Frontal cortex (tissue), 4 donors: Measurements from ENCODE around the gene OSBPL10. TPM values are rescaled to one million over a fixed set of nuclear protein-coding genes. Genes with fewer than 3 reads are reported as not detected.

ENCODE experiments used
- DNase-seq, 2 donors: peaks; one replicate each; pipeline ENCODE4 v3.0.0; 2012; ENCODE audit warnings: low spot score in 2 of 2
- FAIRE-seq: peaks from 2 replicates; lab custom pipeline; 2012; peaks lifted over from hg19 to GRCh38; lab: Jason Lieb, UNC
- total RNA-seq: library from RNA; depleted of rRNA; stranded (reverse); fragments of >200 nt; gene quantifications from one replicate; pipeline ENCODE4 v1.2.3, GENCODE V29; 2014
- donor health status: control.
- donor health status: control.
- donor health status: control.

OSBPL10 gene
- total RNA-seq, 1 donor from 2014 or later, result 9.0 TPM

GRCh38 chr3:31960793-31961431 is 20.1 kb downstream of the OSBPL10 start:
- FAIRE-seq, result no peak
- DNase-seq, result no peak

GRCh38 chr3:31959951-31960792 is 20.9 kb downstream of the OSBPL10 start:
- DNase-seq (no peak), FAIRE-seq (no peak)

DNA sequence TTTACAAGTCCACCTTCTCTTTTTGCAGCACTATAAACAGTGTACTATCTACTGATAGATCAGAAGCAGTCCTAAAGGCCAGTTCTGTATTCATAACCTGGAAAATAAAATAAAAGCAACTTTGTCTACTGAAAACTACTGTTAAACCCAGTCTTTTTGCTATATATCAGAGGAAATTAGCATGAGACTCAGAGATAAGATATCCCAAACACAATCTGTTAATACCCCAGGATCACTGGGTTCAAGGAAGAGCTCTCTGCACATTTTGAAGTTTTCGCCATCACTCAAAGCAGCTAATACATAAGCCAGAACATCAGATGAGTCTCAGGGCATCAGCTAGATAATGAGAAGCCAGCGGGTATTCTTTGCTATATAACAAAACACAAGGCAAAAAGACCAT is 21.8 kb downstream of the OSBPL10 start:
- DNase-seq (no peak), FAIRE-seq (no peak)

- FAIRE-seq (no peak), DNase-seq (no peak)
Measured at GRCh38 chr3:31958701-31959152, 22.3 kb downstream of the OSBPL10 start.

DNA sequence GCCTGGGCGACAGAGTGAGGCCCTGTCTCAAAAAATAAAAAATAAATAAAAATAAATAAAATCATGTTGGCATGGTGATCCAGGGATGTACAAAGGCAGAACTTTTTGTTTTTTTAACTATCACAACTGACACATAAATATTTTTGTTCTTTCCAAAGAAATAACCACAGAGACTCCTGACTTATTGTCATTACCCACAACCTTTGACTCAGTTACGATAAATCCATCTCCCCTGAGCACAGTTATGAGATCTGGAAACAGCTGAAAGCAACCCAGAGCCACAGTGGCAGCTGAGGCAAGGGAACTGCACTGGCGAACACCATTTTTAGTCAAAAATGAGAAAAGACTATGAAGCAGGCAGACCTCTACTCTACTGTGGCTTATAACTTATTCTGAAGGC is 24.0 kb downstream of the OSBPL10 start:
- FAIRE-seq (no peak), DNase-seq (no peak)

DNA sequence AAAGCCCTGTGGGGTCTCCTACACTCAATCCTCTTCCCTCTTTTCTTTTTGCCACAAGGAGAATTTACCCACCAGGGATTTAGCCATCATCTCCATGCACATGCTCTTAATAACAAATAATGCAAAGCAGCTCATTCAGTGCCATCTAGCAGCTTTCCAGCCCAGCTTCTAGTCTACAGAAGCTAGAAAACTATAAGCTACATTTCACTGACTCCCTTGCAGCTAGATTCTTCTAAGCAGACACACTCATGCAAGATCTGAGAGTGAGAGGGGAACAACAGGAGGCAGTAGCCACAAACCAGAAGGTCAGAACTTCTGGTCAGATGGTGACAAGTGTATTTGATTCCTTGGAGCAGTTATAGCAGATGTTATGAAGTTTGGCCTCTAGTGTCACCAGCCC is 25.5 kb downstream of the OSBPL10 start:
- DNase-seq (no peak), FAIRE-seq (no peak)

- FAIRE-seq, result no peak
- no peak for DNase-seq
Measured at GRCh38 chr3:31953636-31954035, 27.4 kb downstream of the OSBPL10 start.

DNA sequence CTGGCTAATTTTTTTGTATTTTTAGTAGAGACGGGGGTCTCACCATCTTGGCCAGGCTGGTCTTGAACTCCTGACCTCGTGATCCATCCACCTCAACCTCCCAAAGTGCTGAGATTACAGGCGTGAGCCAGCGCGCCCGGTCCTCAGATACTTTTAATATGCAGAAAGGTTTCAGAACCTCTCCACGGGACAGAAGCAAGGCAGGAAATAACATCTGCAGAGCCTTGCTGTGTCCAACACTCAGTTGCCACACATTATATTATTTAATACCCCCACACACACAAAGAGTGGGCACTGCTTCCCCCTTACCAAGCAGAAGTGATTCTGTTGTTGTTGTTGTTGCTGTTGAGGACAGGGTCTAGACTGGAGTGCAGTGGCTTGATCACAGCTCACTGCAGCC is 28.0 kb downstream of the OSBPL10 start:
- FAIRE-seq (no peak), DNase-seq (no peak)

GRCh38 chr3:31952205-31952604 is 28.9 kb downstream of the OSBPL10 start:
- DNase-seq (no peak), FAIRE-seq (no peak)

DNA sequence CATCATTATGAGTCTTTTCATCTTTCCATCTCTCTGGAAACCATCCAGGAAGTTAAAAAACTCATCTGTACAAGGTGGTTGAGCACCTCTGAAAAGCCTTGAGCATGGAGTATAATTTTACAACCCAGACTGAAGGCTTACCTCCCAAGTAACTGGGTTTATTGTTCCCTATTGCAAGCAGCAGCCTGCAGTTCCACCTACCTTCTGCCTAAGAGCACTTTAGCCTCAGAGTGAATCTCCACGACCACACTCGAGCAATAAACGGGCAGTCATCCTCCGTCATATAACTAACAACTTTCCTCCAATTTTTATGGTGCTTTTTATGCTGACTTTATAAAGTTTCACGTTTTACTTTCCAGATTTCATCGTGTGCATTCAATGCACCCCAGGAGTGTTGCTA is 32.8 kb downstream of the OSBPL10 start:
- FAIRE-seq, result no peak
- no peak for DNase-seq

DNA sequence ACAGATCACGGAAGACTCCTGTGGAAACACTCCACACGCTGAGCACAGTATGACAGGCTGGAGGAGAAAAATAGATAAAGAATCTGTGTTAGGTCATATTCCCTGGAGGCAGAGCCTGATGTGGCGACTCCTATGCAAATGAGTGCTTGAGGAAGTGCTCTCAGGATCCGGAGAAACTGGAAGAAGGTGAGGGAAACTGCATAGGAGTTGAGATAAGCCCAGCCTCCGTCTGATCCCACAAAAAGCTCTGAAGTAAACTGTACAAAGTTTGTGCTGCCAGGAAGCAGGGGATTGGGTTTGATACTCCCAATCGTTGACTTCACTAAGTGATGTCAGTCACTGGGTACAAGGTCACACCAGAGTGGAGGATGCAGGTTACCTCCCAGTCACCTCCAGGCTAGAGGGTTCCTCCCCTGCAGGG is 33.4 kb downstream of the OSBPL10 start:
- no peak for DNase-seq

GRCh38 chr3:31947162-31947561 is 33.9 kb downstream of the OSBPL10 start:
- no peak for FAIRE-seq

More for the DNA sequence above, 33.4 kb downstream of the OSBPL10 start:
- no peak for FAIRE-seq

GRCh38 chr3:31946484-31947081 is 34.5 kb downstream of the OSBPL10 start:
- FAIRE-seq, result no peak

More at GRCh38 chr3:31947162-31947561, 33.9 kb downstream of the OSBPL10 start:
- no peak for DNase-seq

GRCh38 chr3:31945738-31946052 is 35.4 kb downstream of the OSBPL10 start:
- FAIRE-seq (no peak), DNase-seq (no peak)

More at GRCh38 chr3:31946484-31947081, 34.5 kb downstream of the OSBPL10 start:
- no peak for DNase-seq

DNA sequence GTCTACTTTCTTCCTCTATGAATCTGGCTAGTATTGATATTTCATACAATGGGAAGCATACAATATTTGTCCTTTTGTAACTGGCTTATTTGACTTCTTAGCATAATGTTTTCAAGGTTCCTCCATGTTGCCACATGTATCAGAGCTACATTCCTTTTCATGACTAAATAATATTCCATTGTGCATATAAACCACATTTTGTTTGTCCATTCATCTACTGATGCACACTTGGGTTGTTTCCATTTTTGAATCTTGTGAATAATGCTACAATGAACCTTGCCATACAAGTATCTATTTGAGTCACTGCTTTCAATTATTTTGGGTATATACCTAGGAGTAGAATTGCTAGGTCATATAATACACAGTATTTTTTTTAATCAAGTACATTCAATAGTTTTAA is 38.0 kb downstream of the OSBPL10 start:
- no peak for FAIRE-seq
- no peak for DNase-seq

- FAIRE-seq (no peak), DNase-seq (no peak)
Measured at GRCh38 chr3:31942446-31942845, 38.6 kb downstream of the OSBPL10 start.

DNA sequence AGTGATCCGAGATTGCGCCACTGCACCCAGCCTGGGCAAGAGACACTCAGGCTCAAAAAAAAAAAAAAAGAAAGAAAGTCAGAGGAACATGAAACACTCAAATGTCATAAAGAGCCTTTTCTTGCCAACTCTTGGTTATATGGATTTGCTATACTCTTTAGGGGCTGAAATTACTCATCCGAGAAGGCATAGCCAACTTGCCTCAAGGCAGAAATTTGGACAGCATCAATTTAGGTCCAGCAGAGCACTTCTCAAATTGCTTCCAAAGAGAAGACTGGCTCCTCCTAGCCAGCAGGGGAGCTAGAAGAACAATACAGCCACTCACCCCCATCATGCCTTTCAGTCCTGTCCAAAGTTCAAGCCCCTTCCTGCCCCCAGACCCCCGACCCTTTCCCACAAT is 43.8 kb downstream of the OSBPL10 start:
- DNase-seq (no peak), FAIRE-seq (no peak)

GRCh38 chr3:31936420-31937060 is 44.5 kb downstream of the OSBPL10 start:
- no peak for DNase-seq
- FAIRE-seq, result no peak

DNA sequence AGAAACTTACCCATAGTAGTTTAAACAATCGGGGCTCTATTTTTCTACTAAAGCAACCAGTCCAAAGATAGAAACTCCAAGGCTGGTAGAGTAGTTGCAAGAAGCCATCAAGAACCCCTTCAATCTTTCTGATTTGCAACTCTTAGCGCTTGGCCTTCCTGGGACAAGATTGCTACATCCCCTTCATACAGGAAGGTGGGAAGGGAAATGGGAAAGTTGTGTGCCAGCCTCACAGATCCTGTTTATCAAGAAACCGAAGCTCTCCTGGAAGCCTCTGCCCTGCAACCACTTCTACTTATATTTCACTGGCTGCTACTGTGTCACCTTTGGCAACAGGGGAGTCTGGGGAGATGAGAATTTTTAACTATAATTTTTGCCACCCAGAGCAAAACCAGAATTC is 46.2 kb downstream of the OSBPL10 start:
- DNase-seq (no peak), FAIRE-seq (no peak)

DNA sequence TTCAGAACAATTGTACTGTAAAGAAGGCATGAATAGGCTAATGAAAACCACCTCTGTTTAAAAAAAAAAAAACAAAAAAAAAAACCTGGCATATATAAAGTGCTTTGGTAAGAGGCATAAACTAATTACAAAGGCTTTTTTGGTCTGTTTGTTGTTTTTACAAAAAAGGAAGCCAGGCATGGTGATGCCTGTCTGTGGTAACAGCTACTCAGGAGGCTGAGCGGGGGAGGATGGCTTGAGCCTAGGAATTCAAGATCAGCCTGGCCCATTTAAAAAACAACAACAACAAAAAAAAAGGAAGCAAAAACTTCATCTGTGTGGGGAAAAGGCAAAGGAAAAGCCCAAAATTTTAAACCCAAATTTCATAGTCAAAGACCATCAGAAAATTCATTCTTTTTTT is 47.0 kb downstream of the OSBPL10 start:
- no peak for FAIRE-seq
- DNase-seq, result no peak

DNA sequence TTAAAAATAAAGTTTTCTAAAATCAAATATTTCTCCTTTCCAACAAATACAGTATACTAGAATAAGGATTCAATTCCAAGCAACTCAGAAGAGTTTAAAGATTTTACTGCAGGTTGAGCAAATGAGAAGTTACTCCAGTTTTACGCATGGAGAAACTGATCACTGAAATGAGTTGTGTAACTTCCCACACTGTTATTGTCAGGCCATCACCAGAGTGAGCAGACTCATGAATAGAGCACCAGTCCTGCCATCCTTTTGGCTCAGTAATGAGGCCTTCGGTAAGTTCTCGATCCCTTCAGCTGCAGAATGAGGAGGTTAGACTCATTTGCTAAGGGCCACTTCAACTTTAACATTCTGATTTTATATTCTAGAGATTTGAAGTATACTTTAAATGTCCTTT is 48.1 kb downstream of the OSBPL10 start:
- no peak for FAIRE-seq
- DNase-seq, result no peak
